Stimulated activated effector memory CD8-positive, alpha-beta T cell treated with anti-CD3 and anti-CD28 coated beads, Interleukin-12 subunit alpha, Interleukin-12 subunit beta, amount 100 ng/mL, for 72 hours (primary cell): ENCODE data around the gene COL5A1.

Experiments
- ATAC-seq: fragments of 150-1000 bp; cut with Tn5 transposase; 2 replicates; pipeline ENCODE4 v1.10.0; 2021
- DNase-seq, 2 donors: peaks; one replicate each; pipeline ENCODE4 v3.0.0; 2021 to 2022; ENCODE audit warnings: low spot score in 2 of 2
- H3K27ac Mint-ChIP-seq: one replicate; pipeline ENCODE4 v1.8.0; 2022; ENCODE audit warnings: mild to moderate bottlenecking, mixed read lengths
- H3K36me3 Mint-ChIP-seq: one replicate; pipeline ENCODE4 v1.8.0; 2022; ENCODE audit warnings: mild to moderate bottlenecking, mixed read lengths
- H3K4me1 Mint-ChIP-seq: one replicate; pipeline ENCODE4 v1.8.0; 2022; ENCODE audit warnings: mixed read lengths
- H3K4me3 Mint-ChIP-seq: one replicate; pipeline ENCODE4 v1.8.0; 2022; ENCODE audit warnings: mild to moderate bottlenecking, mixed read lengths
- H3K9me3 Mint-ChIP-seq: one replicate; pipeline ENCODE4 v1.8.0; 2022; ENCODE audit warnings: mixed read lengths

Gene COL5A1

DNA sequence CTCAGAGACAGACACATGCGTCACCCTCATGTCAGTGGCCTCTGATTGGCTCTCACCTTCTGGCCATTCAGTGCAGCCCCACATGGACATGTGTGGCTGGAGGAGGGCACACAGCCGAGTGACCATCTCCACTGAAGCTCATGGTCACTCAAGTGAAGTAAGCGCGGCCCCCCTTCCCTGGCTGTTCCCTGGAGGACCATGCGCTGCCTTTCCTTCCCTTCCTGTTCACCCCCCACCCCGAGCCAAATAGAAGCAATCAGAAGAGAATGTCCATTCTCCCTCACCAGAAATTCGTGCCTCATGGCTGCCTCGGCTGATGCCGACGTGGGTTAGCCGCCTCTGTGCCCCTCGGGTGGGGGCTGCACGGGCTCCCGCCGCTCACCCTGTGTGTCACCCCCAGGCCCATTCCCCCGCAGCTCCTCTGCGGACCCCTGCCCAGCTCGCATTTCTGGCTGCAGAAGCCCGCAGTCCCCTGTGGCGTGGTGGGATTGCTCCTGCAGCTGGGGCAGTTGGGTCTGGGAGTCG lies 12.5 kb upstream of the COL5A1 start:
- Mint-ChIP-seq H3K36me3 (no peaks in the 10 kb centered on the region), H3K4me1 (peaks cover 5% of the 10 kb centered on the region), H3K27ac (no peak overlapping the region), H3K4me3 (no peak overlapping the region), H3K9me3 (no peaks in the 10 kb centered on the region)
- DNase-seq (no peak), ATAC-seq (no peak)

DNA sequence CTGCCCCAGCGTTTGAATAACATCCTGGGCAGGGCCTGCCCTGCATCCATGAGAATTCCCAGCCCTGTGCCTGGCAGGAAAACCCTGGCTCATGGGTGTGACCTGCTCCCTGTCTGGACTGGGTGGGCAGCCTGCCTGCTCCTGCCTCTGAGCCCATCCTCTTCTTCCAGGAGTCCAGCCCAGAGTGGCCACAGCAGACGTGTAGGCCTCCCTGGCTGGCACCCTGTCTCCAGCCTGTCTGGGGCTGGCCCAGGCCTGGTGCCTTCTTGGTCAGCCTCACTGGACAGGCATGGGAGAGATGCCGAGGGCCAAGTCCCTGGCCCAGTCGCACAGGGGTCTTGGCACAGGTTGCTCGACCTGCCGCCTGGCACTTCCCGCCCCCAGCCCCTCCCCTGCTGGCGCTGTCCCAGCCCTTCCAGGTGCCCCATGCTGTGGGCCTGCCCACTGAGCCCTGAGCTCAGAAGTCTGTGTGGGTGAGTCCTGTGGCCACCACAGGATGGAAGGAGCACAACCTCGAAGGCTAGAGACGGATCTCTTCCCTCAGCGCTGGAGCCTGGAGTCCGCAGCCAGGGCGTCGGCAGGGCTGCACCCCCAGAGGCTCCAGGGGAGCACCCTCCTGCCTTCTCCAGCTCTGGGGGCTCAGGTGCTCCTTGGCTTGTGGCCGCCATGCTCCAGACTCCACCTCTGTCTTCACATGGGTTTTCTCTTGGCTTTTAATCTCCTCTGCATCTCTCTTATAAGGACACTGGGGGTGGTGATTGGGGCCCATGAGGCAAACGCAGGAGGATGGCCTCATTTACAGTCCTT lies 11.8 kb upstream of the COL5A1 start:
- no peak for DNase-seq
- no peak for ATAC-seq
- Mint-ChIP-seq H3K36me3 (no peaks in the 10 kb centered on the region), H3K27ac (no peak overlapping the region), H3K4me3 (no peak overlapping the region), H3K9me3 (no peaks in the 10 kb centered on the region), H3K4me1 (peaks cover 2% of the 10 kb centered on the region)

DNA sequence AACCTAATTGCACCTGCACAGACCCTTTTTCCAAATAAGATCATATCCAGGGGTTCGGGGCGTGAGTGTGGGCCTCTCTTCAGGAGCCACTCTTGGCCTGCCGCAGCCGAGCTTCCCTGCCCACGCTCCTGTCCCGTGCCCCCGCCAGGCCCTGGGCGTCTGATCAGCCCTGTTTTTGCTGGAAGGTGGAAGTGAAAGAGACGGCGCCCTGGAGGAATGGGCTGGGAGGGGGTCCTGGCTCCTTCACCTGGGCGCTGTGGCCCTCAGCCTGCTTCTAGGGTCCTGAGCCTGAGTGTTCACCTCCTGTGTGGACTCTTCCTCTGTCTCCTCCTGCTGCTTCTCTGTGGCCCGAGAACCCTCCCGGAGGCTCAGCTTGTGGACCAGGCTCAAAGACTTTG lies 11.2 kb upstream of the COL5A1 start:
- Mint-ChIP-seq H3K4me1 (no peaks in the 10 kb centered on the region), H3K9me3 (no peaks in the 10 kb centered on the region), H3K4me3 (no peak overlapping the region), H3K27ac (no peak overlapping the region), H3K36me3 (no peaks in the 10 kb centered on the region)
- no peak for ATAC-seq
- no peak for DNase-seq

DNA sequence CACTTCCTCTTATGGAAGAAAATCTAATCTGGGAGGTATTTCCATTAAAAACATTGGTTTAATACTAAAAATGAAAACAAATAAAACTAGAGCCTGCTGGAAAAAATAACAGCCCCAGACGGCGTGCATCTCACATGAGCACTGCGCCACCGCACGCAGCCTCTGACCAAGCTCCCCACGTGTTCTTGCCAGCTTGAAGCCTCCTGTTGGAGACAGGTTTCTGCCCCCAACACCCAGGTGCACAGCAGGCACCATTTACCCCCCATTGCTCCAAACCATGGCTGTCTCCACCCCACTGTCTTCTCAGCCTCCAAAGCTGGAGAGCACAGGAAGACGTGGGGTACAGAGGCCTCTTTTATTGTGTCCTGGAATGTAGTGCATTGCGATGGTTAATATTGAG lies 10.7 kb upstream of the COL5A1 start:
- ATAC-seq (no peak), DNase-seq (no peak)

DNA sequence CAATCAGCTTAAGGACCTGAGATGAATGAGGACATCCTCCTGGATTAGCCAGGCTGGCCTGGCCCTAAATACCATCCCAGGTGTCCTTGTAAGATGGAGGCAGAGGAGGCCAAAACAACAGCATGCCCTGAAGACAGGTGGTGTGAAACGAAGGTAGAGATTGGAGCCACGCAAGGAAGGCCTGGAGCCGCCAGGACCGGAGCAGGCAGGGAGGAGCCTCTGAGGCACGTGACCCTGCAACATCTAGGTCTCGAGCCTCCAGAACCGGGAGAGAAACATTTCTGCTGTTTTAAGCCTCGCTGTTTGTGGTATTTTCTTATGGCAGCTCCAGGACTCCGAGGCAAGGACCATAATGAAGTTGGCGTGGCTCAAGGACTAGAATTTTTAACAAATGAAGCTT lies 9.7 kb upstream of the COL5A1 start:
- Mint-ChIP-seq H3K27ac (no peak overlapping the region), H3K4me1 (no peaks in the 10 kb centered on the region), H3K4me3 (no peak overlapping the region), H3K36me3 (no peaks in the 10 kb centered on the region), H3K9me3 (no peaks in the 10 kb centered on the region)
- ATAC-seq (no peak), DNase-seq (no peak)

More for the DNA sequence above, 10.7 kb upstream of the COL5A1 start:
- H3K4me3 Mint-ChIP-seq: no peak overlapping the region
- no peaks in the 10 kb centered on the region for H3K36me3 Mint-ChIP-seq
- no peak overlapping the region for H3K27ac Mint-ChIP-seq
- H3K4me1 Mint-ChIP-seq: no peaks in the 10 kb centered on the region
- no peaks in the 10 kb centered on the region for H3K9me3 Mint-ChIP-seq

DNA sequence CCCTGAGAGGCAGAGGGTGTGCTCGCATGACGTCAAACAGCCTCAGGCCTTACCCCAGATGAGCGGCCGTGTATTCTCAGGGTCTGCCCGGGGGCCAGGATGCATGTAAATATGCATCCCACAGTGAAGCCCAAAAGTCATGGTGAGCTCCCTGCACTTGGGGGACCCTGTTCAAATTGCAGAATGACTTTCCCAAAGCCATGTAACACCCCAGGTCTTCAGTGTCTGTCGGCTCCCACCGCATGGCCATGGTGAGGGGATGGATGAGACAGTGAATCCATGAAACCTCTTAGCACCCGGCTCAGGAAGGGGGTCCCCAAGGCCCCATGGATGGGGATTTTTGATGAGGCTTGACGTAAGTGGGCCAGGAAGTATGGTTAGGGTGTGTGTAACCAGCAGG lies 9.3 kb upstream of the COL5A1 start:
- no peak overlapping the region for H3K4me3 Mint-ChIP-seq
- H3K9me3 Mint-ChIP-seq: no peaks in the 10 kb centered on the region
- no peaks in the 10 kb centered on the region for H3K36me3 Mint-ChIP-seq
- DNase-seq (no peak), ATAC-seq (no peak)
- H3K4me1 Mint-ChIP-seq: no peaks in the 10 kb centered on the region
- no peak overlapping the region for H3K27ac Mint-ChIP-seq

DNA sequence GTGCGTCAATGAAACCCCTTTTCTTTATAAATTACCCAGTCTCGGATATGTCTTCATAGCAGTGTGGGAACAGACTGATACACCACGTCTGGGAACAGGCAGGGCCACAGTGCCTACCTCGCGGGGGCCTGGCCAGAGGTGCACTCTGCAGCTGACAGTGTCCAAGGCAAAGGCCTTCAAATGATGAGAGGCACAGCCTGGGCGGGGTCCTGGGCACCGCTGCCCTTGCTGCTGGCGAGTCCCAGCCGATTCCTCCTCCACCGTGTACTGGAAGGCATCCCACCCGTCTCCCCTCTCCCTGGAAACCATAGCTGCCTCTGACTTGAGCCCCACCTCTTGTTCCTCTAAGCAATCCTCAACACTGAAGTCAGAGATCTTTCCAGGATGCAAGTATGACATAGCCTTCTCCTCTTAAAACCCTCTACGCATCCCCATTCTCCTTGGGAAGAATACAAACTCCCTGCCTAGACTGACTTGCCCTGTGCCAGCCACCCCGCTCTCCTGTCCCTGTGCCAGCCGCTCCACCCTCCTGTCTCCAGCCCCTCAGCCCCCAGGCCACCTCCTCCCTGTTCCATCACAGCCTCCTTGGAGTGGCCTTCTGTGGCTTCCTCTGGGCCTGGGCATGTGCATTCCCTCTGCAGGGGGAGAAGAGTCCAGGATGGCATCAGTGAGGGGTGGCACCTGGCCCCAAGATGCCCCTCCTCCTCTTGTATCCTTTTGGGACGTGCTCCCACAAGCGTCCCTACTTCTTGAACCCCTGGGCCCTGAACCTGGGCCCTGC lies 8.1 kb upstream of the COL5A1 start:
- Mint-ChIP-seq H3K4me1 (no peaks in the 10 kb centered on the region), H3K9me3 (no peaks in the 10 kb centered on the region), H3K4me3 (no peak overlapping the region), H3K36me3 (no peaks in the 10 kb centered on the region), H3K27ac (peak overlapping the region; percentile 67)
- ATAC-seq (no peak), DNase-seq (no peak)

DNA sequence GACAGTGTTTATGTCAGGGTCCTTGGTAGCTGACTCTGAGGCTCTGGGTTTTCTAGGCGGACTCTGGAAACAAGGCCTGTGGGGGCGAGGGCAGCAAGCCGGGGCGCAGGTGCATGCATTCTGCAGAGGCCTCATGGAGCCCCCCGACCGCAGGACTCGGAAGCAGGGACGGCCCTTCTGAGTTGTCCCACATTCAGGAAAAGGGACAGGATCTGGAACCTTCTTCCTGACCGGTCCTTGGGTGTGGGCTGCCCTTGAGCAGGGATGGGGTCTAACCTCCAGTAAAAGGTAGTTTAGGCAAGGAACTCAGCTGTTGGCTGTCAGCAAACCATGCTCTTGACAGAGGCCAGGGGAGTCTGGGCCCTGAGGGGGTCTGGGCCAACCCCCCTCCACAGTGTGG lies 7.4 kb upstream of the COL5A1 start:
- DNase-seq (no peak), ATAC-seq (no peak)
- Mint-ChIP-seq H3K36me3 (no peaks in the 10 kb centered on the region), H3K4me3 (no peak overlapping the region), H3K4me1 (no peaks in the 10 kb centered on the region), H3K9me3 (no peaks in the 10 kb centered on the region), H3K27ac (peak overlapping the region; percentile 67)

DNA sequence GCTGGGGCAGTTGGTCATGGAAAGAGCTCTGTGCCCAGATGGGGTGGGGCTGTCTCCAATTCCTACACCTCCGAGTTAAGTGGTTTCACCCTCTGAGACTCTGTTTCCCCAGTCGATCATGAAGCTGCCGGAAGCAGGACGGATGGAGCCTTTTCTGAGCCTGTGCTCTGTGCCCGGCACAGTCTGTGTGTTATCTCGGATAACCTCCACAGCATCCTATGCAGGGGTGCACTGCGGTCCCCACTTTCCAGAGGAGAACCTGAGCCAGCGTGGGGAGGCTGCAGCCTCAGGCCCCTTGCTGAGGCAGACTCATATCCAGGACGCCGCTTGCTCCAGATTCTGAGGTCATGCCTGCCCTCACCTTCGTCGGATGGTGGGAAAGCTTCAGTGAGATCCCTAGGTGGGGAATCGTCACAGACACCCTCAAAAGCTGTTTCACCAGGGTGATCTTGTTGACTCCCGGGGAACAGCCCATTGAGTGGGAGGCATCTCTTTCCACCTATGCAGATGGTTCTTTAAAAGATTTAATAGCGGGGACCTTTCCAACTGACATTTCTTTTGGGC lies 6.9 kb upstream of the COL5A1 start:
- H3K9me3 Mint-ChIP-seq: no peaks in the 10 kb centered on the region
- no peaks in the 10 kb centered on the region for H3K36me3 Mint-ChIP-seq
- no peak overlapping the region for H3K4me3 Mint-ChIP-seq
- ATAC-seq (no peak), DNase-seq (no peak)
- H3K4me1 Mint-ChIP-seq: no peaks in the 10 kb centered on the region
- H3K27ac Mint-ChIP-seq: no peak overlapping the region

DNA sequence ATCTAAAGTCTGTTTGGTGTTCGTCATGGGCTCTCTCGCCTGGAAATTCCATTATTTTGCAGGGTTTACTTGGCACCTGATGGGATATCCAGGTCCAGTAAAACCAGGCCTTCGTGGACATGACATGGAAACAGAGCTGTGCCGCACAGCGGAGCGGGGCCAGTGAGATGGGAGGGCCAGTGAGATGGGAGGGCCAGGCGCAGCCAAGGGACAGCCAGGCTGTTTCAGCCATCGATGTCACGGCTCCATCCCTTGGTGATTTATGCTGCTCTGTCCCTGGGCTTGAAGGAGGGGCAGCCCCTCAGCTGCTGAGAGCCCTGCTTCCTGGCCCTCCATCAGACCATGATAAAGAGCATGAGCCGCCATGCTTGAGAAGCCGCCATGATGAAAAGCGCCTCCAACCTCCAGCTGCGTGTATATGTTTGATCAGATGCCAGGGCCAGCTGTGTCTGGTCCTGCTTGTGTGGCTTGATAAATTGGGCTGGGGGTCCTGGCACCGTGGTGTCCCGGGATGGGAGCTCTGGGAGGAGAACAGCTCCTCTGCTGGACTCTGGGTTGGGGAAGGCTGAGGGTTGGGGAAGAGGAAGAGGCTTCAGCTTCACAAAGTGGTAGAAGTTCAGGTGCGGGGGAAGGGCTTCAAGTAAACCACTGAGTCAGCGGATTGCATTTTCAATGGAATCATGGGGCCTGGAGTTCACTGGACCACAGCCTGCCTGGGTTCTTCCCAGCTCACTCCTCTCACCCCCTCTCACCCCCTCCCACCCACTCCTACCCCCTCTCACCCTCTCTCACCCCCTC lies 6.1 kb upstream of the COL5A1 start:
- H3K36me3 Mint-ChIP-seq: no peaks in the 10 kb centered on the region
- DNase-seq: no peak
- H3K4me3 Mint-ChIP-seq: no peak overlapping the region
- no peak for ATAC-seq
- H3K27ac Mint-ChIP-seq: no peak overlapping the region
- no peaks in the 10 kb centered on the region for H3K9me3 Mint-ChIP-seq
- no peaks in the 10 kb centered on the region for H3K4me1 Mint-ChIP-seq

DNA sequence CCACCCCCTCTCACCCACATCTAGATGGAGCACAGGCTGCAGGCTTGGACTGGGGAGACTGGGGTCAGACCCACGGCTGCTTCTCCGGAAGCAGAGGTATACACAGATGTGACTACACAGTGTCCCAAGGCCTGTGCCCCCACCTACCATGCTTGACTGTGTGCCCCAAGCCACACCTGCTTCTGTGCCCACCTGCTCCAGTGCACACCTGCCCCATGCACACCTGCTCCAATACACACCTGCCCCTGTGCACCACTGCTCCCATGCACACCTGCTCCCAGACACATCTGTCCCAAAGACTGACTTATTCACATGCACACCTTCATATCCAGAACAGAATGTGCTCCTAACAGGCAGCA lies 5.5 kb upstream of the COL5A1 start:
- Mint-ChIP-seq H3K36me3 (no peaks in the 10 kb centered on the region), H3K9me3 (no peaks in the 10 kb centered on the region), H3K4me1 (no peaks in the 10 kb centered on the region), H3K4me3 (no peak overlapping the region), H3K27ac (no peak overlapping the region)
- ATAC-seq: no peak
- no peak for DNase-seq

DNA sequence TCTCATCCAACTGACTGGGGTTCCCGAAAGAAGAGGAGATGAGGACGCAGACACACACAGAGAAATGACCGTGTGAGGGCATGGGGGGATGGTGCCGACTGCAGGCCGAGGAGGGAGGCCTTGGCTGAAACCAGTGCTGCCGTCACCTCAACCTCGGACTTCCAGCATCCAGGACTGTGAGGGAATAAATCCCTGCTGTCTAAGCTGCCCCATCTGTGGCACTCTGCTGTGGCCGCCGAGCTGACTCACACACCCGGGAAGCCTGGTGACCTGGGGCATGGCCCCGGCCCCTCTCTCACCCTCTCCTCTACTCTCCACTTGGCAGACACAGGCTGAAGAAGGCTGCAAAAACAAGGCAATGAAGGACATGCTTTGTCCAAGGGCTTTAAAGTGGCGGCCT lies 4.4 kb upstream of the COL5A1 start:
- Mint-ChIP-seq H3K36me3 (no peaks in the 10 kb centered on the region), H3K9me3 (no peaks in the 10 kb centered on the region), H3K4me1 (no peaks in the 10 kb centered on the region), H3K4me3 (no peak overlapping the region), H3K27ac (no peak overlapping the region)
- DNase-seq (no peak), ATAC-seq (no peak)

DNA sequence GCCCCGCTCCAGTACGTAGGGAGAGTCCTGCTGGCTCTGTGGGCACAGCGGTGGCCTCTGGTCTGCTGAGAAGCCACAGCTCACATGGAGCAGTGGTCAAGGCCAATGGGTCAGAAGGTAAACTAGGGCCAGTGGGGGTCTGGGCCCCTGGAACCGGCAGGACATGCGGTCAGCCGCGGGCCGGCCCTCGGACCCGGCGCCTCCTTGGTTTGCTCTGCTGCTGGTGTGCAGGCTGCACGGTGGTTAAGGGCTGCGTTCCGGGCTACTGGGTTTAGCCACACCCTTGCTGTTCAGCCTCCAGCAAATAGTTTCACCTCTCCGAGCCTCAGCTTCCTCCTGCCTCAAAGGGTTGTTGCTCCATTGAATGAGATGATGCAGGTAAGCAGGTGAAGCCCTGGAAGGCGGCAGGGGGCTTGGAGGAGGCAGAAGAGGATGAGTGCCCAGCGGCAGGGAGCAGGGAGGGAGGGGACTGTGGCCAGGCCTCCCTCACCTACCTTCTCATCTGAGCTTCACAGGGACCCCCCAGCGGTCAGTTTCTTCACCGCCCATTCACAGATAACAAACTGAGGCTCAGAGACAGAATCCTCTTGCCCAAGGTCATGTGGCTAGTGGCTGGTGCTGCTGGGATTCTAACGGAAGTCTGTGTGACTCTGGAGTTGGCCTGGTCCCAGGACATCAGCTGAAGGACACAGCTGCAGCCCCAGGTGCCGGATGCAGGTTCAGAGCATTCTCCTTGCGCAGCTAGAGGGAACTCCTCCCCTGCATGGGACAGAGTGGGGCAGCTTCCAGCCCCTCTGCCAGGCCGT lies 3.7 kb upstream of the COL5A1 start:
- DNase-seq: no peak
- Mint-ChIP-seq H3K4me1 (peaks cover 5% of the 10 kb centered on the region), H3K36me3 (no peaks in the 10 kb centered on the region), H3K27ac (no peak overlapping the region), H3K4me3 (no peak overlapping the region), H3K9me3 (no peaks in the 10 kb centered on the region)
- no peak for ATAC-seq

DNA sequence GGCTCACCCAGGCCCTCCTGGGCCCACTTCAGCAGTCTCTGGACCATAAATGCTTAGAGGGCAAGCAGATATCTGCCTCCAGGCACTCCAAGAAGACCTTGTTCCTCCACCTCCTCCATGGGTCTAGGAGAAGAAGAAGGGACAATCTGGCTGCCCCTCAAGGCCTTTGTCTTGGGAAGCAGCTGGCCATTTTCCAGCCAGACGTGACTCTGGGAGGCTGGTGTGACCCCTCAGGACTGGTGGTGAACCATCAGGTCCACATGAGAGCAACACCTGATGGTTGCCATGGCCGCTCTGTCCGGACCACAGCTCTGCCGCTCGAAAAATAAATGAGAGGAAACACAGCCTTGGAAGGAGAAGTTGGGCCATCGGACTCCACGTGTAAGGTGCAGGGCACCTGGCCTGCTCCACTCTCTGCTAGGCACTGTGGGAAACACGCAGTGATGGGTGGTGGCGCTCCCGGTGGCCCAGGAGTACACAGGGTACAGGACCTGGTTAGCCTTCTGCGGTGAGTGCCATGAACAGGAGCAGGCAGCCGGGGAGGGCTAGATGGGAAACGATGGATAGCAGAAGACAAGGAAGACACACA lies 3.0 kb upstream of the COL5A1 start:
- Mint-ChIP-seq H3K4me1 (peaks cover 12% of the 10 kb centered on the region), H3K27ac (no peak overlapping the region), H3K4me3 (no peak overlapping the region), H3K9me3 (no peaks in the 10 kb centered on the region), H3K36me3 (no peaks in the 10 kb centered on the region)
- ATAC-seq (no peak), DNase-seq (no peak)
